IPS DF 6.9 (cell line): ENCODE measurements around the gene SCAF4.

Source experiments
- DNase-seq: peaks from one replicate; pipeline ENCODE4 v3.0.0-alpha.2; 2013; ENCODE audit warnings: low read depth, low spot score
- H3K27ac ChIP-seq: one replicate; pipeline ENCODE4 v1.5.1; 2013; ENCODE audit warnings: low read length, control low read depth
- H3K27me3 ChIP-seq: 2 replicates; pipeline ENCODE4 v1.6.1; 2013; ENCODE audit warnings: mild to moderate bottlenecking, low read length; ENCODE audit not compliant: control insufficient read depth, insufficient read depth
- H3K36me3 ChIP-seq: 2 replicates; pipeline ENCODE4 v1.6.1; 2013; ENCODE audit warnings: low read length; ENCODE audit not compliant: control insufficient read depth, insufficient read depth
- H3K4me1 ChIP-seq: 2 replicates; pipeline ENCODE4 v1.6.1; 2013; ENCODE audit warnings: low read length; ENCODE audit not compliant: control insufficient read depth, insufficient read depth
- H3K4me3 ChIP-seq: 2 replicates; pipeline ENCODE4 v1.5.1; 2013; ENCODE audit warnings: mild to moderate bottlenecking, low read length
- H3K9me3 ChIP-seq: 2 replicates; pipeline ENCODE4 v1.6.1; 2013; ENCODE audit warnings: low read length, inconsistent platforms; ENCODE audit not compliant: control insufficient read depth, insufficient read depth
- WGBS: extraction: QIAGEN DNeasy Blood & Tissue Kit; methylation state at CpG from one replicate; pipeline ENCODE4 v1.1.7; 2013; ENCODE audit warnings: mixed read lengths, missing lambda C conversion rate; ENCODE audit not compliant: insufficient read length, insufficient coverage; 5-methylcytosine and 5-hydroxymethylcytosine counted together

Gene SCAF4

DNA sequence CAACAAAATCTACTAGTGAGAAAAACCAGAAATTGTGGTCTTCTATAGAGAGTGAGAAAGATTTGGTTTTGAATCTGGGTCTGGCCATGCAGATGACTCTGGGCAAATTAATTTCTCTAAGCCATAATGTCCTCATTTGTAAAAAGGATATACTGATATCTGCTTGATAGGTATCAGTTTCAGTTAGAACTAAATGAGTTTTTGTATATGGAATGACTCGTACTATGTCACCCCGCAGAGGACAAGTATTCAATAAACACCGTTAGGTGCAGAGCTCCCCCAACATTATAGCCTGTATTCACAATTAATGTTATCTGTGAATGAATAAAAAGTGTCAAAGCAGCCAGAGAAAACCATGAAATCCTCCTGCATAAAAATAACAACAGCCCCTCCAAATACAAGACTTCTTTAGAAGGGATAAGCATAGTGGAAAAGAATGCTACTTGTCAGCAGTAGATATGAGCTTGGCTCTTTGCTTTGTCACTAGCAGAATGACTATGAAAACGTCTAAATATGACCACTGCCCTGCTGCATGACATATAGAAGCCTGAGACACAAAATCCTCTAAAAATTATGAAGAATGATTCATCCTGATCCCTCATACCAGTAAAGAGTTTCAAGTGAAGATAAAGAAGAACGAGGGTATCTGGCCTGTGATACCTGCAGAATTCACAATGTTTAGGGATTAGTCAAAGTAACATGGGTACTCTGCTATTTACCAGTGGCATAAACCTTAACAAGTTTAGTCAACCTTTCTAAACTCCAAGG, 17.8 kb downstream of the SCAF4 start:
- H3K27me3 ChIP-seq = no peaks in the 10 kb centered on the region
- WGBS = no CpG with 5 or more reads among the region's 5 CpGs
- H3K36me3 ChIP-seq = no peaks in the 10 kb centered on the region
- no peak overlapping the region for H3K27ac ChIP-seq
- no peak overlapping the region for H3K4me3 ChIP-seq
- no peak for DNase-seq
- no peaks in the 10 kb centered on the region for H3K9me3 ChIP-seq
- no peaks in the 10 kb centered on the region for H3K4me1 ChIP-seq

DNA sequence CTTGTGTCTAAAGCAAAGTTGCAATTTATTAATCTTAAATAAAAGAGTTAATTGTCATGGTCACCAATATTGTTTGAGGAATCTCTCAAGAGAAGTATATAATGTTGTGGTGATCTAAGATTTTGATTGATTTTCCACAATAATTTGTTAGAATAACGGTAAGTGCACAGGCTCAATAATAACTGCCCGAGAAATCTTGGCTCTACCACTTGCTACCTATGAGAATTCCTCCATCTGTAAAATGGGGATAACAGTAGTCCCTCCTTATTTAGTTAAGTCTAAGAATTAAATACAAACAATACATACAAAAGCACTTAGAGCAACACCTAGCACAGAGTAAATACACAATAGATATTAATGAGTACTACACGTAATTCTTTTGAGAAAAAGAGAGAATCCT, 18.8 kb downstream of the SCAF4 start:
- no peak for DNase-seq
- no peaks in the 10 kb centered on the region for H3K36me3 ChIP-seq
- H3K4me1 ChIP-seq = no peaks in the 10 kb centered on the region
- H3K4me3 ChIP-seq = no peak overlapping the region
- no peaks in the 10 kb centered on the region for H3K27me3 ChIP-seq
- no peaks in the 10 kb centered on the region for H3K9me3 ChIP-seq
- H3K27ac ChIP-seq = no peak overlapping the region
- no CpG with 5 or more reads among the region's 3 CpGs for WGBS

- no peak for DNase-seq
- Histone ChIP-seq H3K27ac (no peak overlapping the region), H3K4me1 (no peaks in the 10 kb centered on the region), H3K36me3 (no peaks in the 10 kb centered on the region), H3K27me3 (no peaks in the 10 kb centered on the region), H3K4me3 (no peak overlapping the region), H3K9me3 (no peaks in the 10 kb centered on the region)
- WGBS = no CpG with 5 or more reads among the region's 1 CpG
These were observed 20.1 kb downstream of the SCAF4 start for GRCh38 chr21:31711745-31712285.

GRCh38 chr21:31711326-31711725, 20.6 kb downstream of the SCAF4 start:
- no peak overlapping the region for H3K4me3 ChIP-seq
- DNase-seq = no peak
- H3K36me3 ChIP-seq = no peaks in the 10 kb centered on the region
- H3K9me3 ChIP-seq = no peaks in the 10 kb centered on the region
- H3K4me1 ChIP-seq = peaks cover 1% of the 10 kb centered on the region; the same call in 1 of the 2 replicates
- WGBS = no CpG with 5 or more reads among the region's 1 CpG
- no peak overlapping the region for H3K27ac ChIP-seq
- no peaks in the 10 kb centered on the region for H3K27me3 ChIP-seq

DNA sequence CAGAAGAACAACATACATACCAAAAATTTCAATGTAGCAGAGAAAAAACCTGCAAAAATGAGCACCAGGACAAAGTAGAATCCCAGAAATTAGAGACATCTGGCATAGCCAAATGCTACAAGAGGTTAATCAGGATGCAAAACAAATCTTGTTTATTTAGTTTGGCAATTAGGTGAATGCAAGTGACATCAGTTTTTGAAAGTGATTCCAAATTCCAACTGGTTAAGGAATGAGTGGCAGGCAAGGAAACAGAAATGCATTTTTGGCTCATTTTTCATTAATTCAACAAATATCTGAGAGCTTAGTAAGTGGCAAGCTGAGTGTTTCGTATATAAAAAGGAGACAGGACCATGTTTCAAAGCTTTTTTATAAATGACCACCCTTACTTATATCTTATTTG, 21.3 kb downstream of the SCAF4 start:
- no peaks in the 10 kb centered on the region for H3K27me3 ChIP-seq
- H3K27ac ChIP-seq = no peak overlapping the region
- no peaks in the 10 kb centered on the region for H3K36me3 ChIP-seq
- no peak overlapping the region for H3K4me3 ChIP-seq
- WGBS = no CpG with 5 or more reads among the region's 1 CpG
- peaks cover 2% of the 10 kb centered on the region; the same call in 1 of the 2 replicates for H3K4me1 ChIP-seq
- H3K9me3 ChIP-seq = no peaks in the 10 kb centered on the region
- DNase-seq = no peak

DNA sequence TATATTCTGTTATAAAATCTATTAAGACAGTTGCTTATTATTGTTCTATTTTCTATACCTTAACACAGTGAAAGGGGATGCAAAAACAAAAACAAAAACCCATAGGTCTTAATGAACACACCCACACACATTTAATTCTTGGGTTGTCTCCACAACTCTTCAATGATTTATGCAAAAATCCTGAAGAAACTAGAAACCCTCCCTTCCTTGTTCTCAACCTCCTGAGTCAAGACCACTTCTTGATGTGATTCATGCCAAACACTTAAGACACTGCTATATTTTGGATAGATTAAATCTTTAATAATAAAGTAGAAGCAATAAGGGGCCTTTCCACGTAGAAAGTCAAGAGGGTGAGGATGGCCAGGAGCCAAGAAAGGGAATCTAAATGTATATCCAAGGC, 23.4 kb downstream of the SCAF4 start:
- no peaks in the 10 kb centered on the region for H3K9me3 ChIP-seq
- no CpG with 5 or more reads among the region's 1 CpG for WGBS
- H3K36me3 ChIP-seq = no peaks in the 10 kb centered on the region
- H3K27ac ChIP-seq = no peak overlapping the region
- no peaks in the 10 kb centered on the region for H3K27me3 ChIP-seq
- DNase-seq = no peak
- no peak overlapping the region for H3K4me3 ChIP-seq
- peaks cover 2% of the 10 kb centered on the region; the same call in 1 of the 2 replicates for H3K4me1 ChIP-seq

GRCh38 chr21:31707499-31707898, 24.4 kb downstream of the SCAF4 start:
- H3K27ac ChIP-seq = no peak overlapping the region
- H3K4me3 ChIP-seq = no peak overlapping the region
- no peaks in the 10 kb centered on the region for H3K27me3 ChIP-seq
- peaks cover 2% of the 10 kb centered on the region; the same call in 1 of the 2 replicates for H3K4me1 ChIP-seq
- no peaks in the 10 kb centered on the region for H3K9me3 ChIP-seq
- no peak for DNase-seq
- no peaks in the 10 kb centered on the region for H3K36me3 ChIP-seq

DNA sequence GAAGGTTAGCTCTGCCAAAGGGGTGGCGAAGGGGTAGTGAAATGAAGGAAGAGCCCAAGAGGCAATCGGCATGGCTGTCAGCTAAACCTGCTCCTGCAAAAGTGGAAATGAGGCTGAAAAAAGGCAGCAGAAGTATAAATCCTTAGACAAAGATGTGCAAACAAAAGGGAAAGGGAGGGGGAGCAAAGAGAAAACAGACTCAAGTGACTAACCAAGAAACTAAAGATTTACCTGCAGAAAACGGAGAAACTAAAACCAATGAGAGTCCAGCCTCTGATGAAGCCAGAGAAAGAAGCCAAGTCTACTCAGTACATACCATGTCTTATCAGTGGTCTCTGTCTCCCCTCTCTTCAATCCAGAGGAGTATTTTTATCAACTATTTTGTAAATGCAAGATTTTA, 25.4 kb downstream of the SCAF4 start:
- DNase-seq = no peak
- Histone ChIP-seq H3K36me3 (peaks cover 2% of the 10 kb centered on the region; the same call in 1 of the 2 replicates), H3K4me3 (no peak overlapping the region), H3K4me1 (peaks cover 2% of the 10 kb centered on the region; the same call in 1 of the 2 replicates), H3K9me3 (no peaks in the 10 kb centered on the region), H3K27me3 (no peaks in the 10 kb centered on the region), H3K27ac (no peak overlapping the region)
- WGBS = no CpG with 5 or more reads among the region's 3 CpGs

GRCh38 chr21:31700040-31700439, 31.9 kb downstream of the SCAF4 start:
- no peak overlapping the region for H3K4me3 ChIP-seq
- no peaks in the 10 kb centered on the region for H3K4me1 ChIP-seq
- WGBS = no CpG with 5 or more reads among the region's 3 CpGs
- no peak overlapping the region for H3K27ac ChIP-seq
- no peak for DNase-seq
- no peaks in the 10 kb centered on the region for H3K9me3 ChIP-seq
- peaks cover 13% of the 10 kb centered on the region for H3K36me3 ChIP-seq
- no peaks in the 10 kb centered on the region for H3K27me3 ChIP-seq

GRCh38 chr21:31698461-31698860, 33.5 kb downstream of the SCAF4 start:
- Histone ChIP-seq H3K36me3 (peaks cover 13% of the 10 kb centered on the region), H3K27ac (no peak overlapping the region), H3K27me3 (no peaks in the 10 kb centered on the region), H3K4me3 (no peak overlapping the region), H3K9me3 (no peaks in the 10 kb centered on the region), H3K4me1 (no peaks in the 10 kb centered on the region)
- no peak for DNase-seq

DNA sequence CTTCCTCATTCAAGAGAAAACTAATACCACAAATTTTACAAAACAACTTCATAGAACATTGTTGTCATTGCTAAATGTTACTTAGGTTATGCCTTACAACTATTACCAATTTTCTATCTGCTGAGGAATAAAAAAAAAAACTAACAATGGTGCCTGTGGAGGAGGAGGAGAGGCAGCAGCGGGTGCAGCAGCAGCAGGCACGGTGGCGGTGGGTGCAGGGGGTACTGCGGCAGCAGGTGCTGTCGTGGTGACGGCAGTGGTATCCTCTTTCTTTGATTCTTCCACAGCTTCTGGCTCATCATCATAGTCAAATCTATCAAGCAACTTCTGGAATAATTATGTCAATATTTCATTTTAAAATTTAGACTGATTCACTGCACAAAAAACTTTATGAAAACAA, 35.5 kb downstream of the SCAF4 start:
- peaks cover 9% of the 10 kb centered on the region for H3K36me3 ChIP-seq
- WGBS = no CpG with 5 or more reads among the region's 6 CpGs
- H3K27ac ChIP-seq = no peak overlapping the region

More for the DNA sequence above, 35.5 kb downstream of the SCAF4 start:
- H3K27me3 ChIP-seq = no peaks in the 10 kb centered on the region
- H3K4me1 ChIP-seq = no peaks in the 10 kb centered on the region
- DNase-seq = no peak
- H3K9me3 ChIP-seq = no peaks in the 10 kb centered on the region
- no peak overlapping the region for H3K4me3 ChIP-seq
